Adipocyte (in vitro differentiated cells): ENCODE results near the gene OR2H1.

ENCODE experiments used
- DNase-seq: peaks from one replicate; pipeline ENCODE4 v3.0.0-alpha.2; 2015; ENCODE audit warnings: low read depth
- H3K27me3 ChIP-seq: replicated peaks from 2 replicates; pipeline ENCODE4 v1.7.0; 2013; ENCODE audit warnings: mild to moderate bottlenecking, low read length, moderate library complexity; ENCODE audit not compliant: control insufficient read depth, insufficient read depth
- H3K36me3 ChIP-seq: 2 replicates; pipeline ENCODE4 v1.7.0; 2013; ENCODE audit warnings: low read length, mild to moderate bottlenecking, moderate library complexity; ENCODE audit not compliant: control insufficient read depth, insufficient read depth, severe bottlenecking
- H3K4me1 ChIP-seq: 2 replicates; pipeline ENCODE4 v1.7.0; 2013; ENCODE audit warnings: mild to moderate bottlenecking, low read length, moderate library complexity; ENCODE audit not compliant: control insufficient read depth, insufficient read depth
- H3K4me3 ChIP-seq: 2 replicates; pipeline ENCODE4 v1.7.0; 2013; ENCODE audit warnings: mild to moderate bottlenecking, low read length, moderate library complexity
- H3K9ac ChIP-seq: 2 replicates; pipeline ENCODE4 v1.7.0; 2013; ENCODE audit warnings: mild to moderate bottlenecking, low read length, moderate library complexity
- H3K9me3 ChIP-seq: 2 replicates; pipeline ENCODE4 v1.7.0; 2013; ENCODE audit warnings: mild to moderate bottlenecking, low read length, moderate library complexity; ENCODE audit not compliant: control insufficient read depth

Gene OR2H1

DNA sequence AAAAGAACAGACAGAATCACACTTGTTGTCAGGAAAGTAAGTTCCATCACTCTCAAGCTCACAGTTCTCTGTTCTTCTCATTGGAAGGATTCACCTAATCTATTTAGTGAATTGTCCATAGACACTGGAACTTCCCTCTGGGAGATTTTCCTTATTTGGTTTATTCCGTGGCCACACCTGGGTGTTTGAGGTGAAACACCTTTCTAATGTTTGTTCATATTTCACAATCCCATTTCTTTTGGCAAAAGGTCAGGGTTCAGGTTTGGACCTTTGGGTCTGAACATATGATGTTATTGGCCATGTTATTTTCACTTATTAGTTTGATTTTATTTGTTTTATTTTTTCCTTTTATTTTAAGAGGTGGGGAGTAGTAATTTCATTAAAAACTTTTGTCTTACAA, 26.8 kb downstream of the OR2H1 start:
- Histone ChIP-seq H3K9me3 (no peaks in the 10 kb centered on the region), H3K4me3 (no peak overlapping the region), H3K36me3 (no peaks in the 10 kb centered on the region), H3K27me3 (no peaks in the 10 kb centered on the region), H3K4me1 (no peaks in the 10 kb centered on the region), H3K9ac (no peak overlapping the region)
- no peak for DNase-seq

DNA sequence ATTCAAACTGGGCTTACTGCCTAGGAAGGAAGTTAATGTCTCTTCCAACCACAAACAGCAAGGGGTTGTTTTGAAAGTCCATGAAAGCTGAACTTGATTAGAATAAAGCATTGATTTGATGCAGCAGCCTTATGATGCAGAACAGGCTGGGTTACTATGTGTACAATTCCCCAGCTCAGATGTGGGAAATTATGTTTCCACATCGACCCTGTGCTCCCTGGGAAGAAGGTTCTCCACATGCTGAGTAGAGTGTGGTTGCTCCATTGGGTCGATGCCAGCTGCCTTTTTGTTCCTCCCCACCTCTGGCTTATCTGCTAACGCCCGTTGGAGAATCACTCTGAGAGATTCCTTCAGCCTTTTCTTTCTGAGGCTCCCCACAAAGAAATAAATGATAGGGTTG, 29.6 kb downstream of the OR2H1 start:
- Histone ChIP-seq H3K4me1 (no peaks in the 10 kb centered on the region), H3K27me3 (no peaks in the 10 kb centered on the region), H3K9ac (no peak overlapping the region), H3K9me3 (no peaks in the 10 kb centered on the region), H3K4me3 (no peak overlapping the region), H3K36me3 (no peaks in the 10 kb centered on the region)
- DNase-seq: peak; percentile 13

DNA sequence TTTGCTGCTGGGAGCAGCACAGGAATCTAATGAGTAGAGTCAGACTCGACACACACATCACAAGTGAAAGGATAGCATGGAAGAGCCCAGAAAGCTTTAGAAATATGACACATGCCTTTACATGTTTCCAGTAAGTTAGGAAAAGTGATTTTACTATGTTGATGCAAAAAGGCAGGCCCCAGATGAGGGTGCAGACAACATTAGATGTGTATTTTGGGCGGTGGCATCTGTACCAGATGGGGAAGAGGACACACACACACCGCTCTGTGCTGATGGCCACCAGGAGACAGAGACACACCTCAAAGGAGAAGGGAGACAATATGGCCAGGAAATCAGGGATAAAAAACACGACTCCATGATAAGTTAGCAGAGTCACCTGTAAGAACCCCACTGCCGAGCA, 30.2 kb downstream of the OR2H1 start:
- DNase-seq: no peak
- Histone ChIP-seq H3K9me3 (no peaks in the 10 kb centered on the region), H3K4me3 (no peak overlapping the region), H3K4me1 (no peaks in the 10 kb centered on the region), H3K36me3 (no peaks in the 10 kb centered on the region), H3K27me3 (no peaks in the 10 kb centered on the region), H3K9ac (no peak overlapping the region)

DNA sequence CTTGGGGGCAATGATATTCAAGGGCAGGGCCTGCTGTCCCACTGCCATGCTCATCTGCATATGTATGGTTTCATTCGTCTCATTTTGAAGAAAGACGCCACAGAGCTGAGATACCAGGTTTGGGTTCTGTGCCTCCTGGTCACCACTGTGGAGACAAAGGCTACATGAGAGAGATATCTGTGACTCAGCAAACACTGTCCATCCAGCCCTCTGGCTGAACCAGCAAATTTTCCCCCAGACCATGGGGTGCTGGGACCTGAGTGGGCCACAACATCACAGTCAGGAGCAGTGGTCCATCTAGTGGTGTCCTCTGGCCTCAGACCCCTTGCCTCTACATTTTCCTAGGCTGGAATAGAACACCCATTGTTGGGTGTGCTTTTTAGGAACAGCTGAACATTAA, 30.7 kb downstream of the OR2H1 start, which contains the start of gene MAS1L:
Gene MAS1L, minus strand, starts transcription at position 297 of the 400 bp plus-strand sequence. Its CDS starts 54 bp downstream, at position 243.
- Histone ChIP-seq H3K9ac (no peak within 1 kb of the TSS), H3K4me3 (no peak within 1 kb of the TSS), H3K27me3 (no peaks in the 10 kb centered on the region), H3K4me1 (no peaks in the 10 kb centered on the region), H3K9me3 (no peaks in the 10 kb centered on the region), H3K36me3 (no peaks in the 10 kb centered on the region)
- DNase-seq: no peak

DNA sequence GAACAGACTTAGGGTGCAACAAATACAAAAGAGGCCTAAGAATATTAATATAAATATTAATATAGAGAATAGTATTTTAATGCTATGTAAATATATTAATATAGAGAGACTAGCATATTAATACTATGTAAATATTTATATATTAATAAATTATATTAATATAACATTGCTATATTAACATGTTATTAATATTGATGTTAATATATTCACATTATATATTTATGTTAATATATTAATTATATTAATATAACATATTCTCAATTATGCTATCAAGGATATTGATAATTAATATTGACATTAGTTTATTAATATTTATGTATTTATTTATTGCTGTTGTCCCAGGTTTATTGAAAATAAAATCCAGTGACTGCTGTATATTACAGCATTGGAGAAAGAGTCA, 31.9 kb downstream of the OR2H1 start:
- no peak for DNase-seq

DNA sequence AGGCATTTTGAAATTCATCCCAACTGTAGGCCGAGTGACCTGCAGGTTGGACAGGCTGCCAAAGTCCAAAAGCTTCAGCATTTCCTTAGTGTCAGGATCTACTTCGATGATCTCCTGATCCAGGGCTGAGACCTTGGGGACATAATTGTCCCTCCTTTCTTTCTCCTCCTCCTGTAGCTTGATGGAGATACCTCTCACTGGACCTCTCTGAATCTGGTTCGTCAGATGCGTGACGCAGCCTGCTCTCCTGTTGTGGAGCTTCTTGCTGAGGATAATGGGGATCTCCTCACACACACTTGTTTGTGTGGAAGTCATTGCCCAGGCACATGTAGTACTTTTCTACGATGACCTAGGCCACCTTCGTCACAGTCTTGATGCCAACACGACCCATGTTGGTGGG, 32.3 kb downstream of the OR2H1 start:
- Histone ChIP-seq H3K4me3 (no peak overlapping the region), H3K36me3 (no peaks in the 10 kb centered on the region), H3K9ac (no peak overlapping the region), H3K9me3 (no peaks in the 10 kb centered on the region), H3K27me3 (peaks cover 3% of the 10 kb centered on the region), H3K4me1 (no peaks in the 10 kb centered on the region)
- DNase-seq: no peak

More for the DNA sequence above, 31.9 kb downstream of the OR2H1 start:
- Histone ChIP-seq H3K27me3 (no peaks in the 10 kb centered on the region), H3K4me3 (no peak overlapping the region), H3K4me1 (no peaks in the 10 kb centered on the region), H3K9ac (no peak overlapping the region), H3K36me3 (no peaks in the 10 kb centered on the region), H3K9me3 (no peaks in the 10 kb centered on the region)

DNA sequence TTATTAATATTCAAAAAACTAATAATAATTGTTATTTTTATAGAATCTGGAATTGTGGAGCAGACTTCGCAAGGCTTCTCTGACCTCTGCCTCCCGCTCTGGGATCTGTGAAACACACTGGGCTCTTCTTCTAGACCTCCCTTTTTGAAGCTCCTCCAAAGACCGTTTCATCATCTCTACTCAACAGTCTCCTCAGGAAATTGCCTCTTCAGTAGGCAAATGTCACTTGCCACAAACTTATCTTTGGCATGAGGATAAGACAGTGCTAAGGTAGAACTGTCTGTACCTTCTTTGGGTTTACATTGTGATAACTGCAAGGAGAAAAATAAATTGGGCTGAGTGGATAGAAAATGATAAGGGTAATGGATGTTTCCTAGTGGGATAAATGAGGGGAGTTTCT, 33.1 kb downstream of the OR2H1 start:
- no peaks in the 10 kb centered on the region for H3K4me1 ChIP-seq
- H3K9me3 ChIP-seq: no peaks in the 10 kb centered on the region
- no peak overlapping the region for H3K9ac ChIP-seq
- H3K27me3 ChIP-seq: peaks cover 8% of the 10 kb centered on the region
- H3K36me3 ChIP-seq: no peaks in the 10 kb centered on the region
- no peak for DNase-seq
- H3K4me3 ChIP-seq: no peak overlapping the region

DNA sequence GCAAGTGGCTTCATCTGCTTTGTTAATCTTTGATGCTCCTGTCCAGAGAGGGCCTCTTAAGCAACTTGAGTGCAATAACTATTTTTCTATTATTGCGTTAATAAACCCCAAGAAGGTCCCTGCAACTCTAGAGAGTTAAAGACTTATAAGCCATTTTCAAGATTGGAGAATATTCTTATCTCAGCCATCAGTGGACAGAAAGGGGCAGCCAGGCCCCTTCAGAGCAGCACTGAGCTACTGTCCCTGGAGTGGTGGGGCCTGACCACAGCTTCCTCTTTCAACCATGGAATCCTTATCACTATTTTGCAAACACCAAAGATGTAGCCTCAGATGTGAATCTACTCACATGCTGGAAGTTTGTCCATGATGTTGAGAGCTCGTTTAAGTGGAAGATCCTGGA, 33.6 kb downstream of the OR2H1 start:
- peaks cover 8% of the 10 kb centered on the region for H3K27me3 ChIP-seq
- DNase-seq: no peak
- no peaks in the 10 kb centered on the region for H3K36me3 ChIP-seq
- H3K9ac ChIP-seq: no peak overlapping the region
- no peaks in the 10 kb centered on the region for H3K9me3 ChIP-seq
- H3K4me1 ChIP-seq: no peaks in the 10 kb centered on the region
- no peak overlapping the region for H3K4me3 ChIP-seq

DNA sequence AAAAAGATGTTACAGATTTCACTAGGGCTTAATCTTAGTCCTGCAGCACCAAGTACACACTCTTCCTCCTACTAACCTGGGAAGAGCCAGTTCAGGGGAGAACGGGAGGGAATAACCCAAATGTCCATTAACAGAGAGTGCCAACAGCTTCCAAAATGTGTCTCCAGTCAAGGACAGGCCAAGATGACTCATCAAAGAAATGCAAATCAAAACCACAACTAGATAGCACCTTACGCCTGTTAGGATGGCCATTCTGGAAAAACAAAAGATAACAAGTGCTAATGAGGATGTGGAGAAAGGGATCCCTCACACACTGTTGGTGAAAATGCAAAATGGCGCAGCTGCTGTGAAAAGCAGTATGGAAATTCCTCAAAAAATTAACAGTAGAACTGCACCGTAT, 34.6 kb downstream of the OR2H1 start:
- no peak for DNase-seq
- no peaks in the 10 kb centered on the region for H3K4me1 ChIP-seq
- H3K36me3 ChIP-seq: no peaks in the 10 kb centered on the region
- H3K9me3 ChIP-seq: no peaks in the 10 kb centered on the region
- peaks cover 8% of the 10 kb centered on the region for H3K27me3 ChIP-seq
- H3K9ac ChIP-seq: no peak overlapping the region
- no peak overlapping the region for H3K4me3 ChIP-seq

DNA sequence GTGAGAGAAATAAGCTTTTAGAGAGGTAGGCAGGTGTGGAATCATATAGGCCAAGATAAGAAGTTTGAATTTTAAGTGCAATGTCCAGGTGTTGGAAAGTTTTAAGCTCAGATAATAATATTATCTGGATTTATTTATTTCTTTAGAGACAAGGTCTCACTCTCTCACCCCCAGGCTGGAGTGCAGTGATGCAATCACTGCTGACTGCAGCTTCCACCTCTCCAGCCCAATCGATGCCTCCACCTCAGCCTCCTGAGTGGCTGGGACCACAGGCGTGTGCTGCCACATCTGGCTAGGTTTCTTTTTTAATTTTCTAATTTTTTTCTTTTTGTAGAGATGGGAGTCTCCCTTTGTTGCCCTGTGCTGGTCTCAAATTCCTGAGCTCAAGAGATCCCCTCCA, 36.3 kb downstream of the OR2H1 start:
- Histone ChIP-seq H3K9ac (no peak overlapping the region), H3K4me3 (no peak overlapping the region), H3K4me1 (no peaks in the 10 kb centered on the region), H3K27me3 (peaks cover 8% of the 10 kb centered on the region), H3K9me3 (no peaks in the 10 kb centered on the region), H3K36me3 (no peaks in the 10 kb centered on the region)
- DNase-seq: no peak

DNA sequence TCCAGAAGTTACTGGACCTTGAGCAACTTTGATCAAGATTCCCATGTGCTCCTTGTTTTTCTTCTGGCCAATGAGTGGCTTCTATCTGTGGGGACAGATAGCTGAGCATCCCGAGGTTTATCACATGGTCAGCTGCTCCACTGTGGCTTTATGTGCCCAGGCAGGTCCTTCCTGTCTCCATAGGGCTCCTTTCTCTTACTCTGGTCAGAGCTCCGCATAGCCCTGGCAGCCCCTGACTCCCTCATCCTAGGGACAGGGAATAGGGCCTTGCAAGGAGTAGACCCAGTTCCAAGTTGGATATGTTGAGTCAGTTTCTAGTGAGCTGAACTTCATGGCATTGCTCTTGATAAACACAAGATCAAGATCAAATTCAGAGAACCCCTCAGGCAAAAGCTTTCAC, 37.2 kb downstream of the OR2H1 start:
- Histone ChIP-seq H3K9ac (no peak overlapping the region), H3K4me3 (no peak overlapping the region), H3K36me3 (no peaks in the 10 kb centered on the region), H3K4me1 (no peaks in the 10 kb centered on the region), H3K9me3 (no peaks in the 10 kb centered on the region), H3K27me3 (peaks cover 8% of the 10 kb centered on the region)
- DNase-seq: no peak

DNA sequence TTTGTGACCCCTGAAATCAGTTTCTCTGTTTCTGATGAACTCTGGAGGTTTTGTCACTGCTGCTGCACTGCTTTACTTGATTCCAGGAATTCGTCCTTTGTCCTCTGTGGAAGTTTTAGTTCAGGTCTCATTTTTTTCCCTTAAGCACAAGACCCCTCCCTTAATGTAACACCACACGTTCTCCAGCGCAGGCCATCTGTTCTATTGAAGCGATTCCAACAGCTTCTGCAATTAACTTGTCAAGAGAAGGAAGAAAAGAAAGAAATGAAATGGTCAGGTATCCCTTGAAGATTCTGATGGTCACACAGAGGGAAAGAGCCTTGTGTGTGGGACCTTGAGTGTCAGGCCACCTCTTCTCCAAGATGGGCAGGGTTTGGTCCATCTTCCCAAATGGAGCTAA, 38.6 kb downstream of the OR2H1 start:
- DNase-seq: no peak
- no peak overlapping the region for H3K9ac ChIP-seq
- no peaks in the 10 kb centered on the region for H3K4me1 ChIP-seq
- no peaks in the 10 kb centered on the region for H3K9me3 ChIP-seq
- H3K27me3 ChIP-seq: peaks cover 8% of the 10 kb centered on the region
- H3K4me3 ChIP-seq: no peak overlapping the region
- no peaks in the 10 kb centered on the region for H3K36me3 ChIP-seq
